HG02981 (cell line): Measurements from ENCODE around the gene ABCA5.
A peak's percentile ranks its signal among the peaks of the same experiment; 100 is the strongest.

Source experiments
- ATAC-seq: cut with Tn5 transposase; IDR thresholded peaks from one replicate; pipeline ENCODE4 v1.9.1; 2021; ENCODE audit warnings: mild to moderate bottlenecking, moderate library complexity; ENCODE audit not compliant: unreplicated experiment

Gene ABCA5, protein sequence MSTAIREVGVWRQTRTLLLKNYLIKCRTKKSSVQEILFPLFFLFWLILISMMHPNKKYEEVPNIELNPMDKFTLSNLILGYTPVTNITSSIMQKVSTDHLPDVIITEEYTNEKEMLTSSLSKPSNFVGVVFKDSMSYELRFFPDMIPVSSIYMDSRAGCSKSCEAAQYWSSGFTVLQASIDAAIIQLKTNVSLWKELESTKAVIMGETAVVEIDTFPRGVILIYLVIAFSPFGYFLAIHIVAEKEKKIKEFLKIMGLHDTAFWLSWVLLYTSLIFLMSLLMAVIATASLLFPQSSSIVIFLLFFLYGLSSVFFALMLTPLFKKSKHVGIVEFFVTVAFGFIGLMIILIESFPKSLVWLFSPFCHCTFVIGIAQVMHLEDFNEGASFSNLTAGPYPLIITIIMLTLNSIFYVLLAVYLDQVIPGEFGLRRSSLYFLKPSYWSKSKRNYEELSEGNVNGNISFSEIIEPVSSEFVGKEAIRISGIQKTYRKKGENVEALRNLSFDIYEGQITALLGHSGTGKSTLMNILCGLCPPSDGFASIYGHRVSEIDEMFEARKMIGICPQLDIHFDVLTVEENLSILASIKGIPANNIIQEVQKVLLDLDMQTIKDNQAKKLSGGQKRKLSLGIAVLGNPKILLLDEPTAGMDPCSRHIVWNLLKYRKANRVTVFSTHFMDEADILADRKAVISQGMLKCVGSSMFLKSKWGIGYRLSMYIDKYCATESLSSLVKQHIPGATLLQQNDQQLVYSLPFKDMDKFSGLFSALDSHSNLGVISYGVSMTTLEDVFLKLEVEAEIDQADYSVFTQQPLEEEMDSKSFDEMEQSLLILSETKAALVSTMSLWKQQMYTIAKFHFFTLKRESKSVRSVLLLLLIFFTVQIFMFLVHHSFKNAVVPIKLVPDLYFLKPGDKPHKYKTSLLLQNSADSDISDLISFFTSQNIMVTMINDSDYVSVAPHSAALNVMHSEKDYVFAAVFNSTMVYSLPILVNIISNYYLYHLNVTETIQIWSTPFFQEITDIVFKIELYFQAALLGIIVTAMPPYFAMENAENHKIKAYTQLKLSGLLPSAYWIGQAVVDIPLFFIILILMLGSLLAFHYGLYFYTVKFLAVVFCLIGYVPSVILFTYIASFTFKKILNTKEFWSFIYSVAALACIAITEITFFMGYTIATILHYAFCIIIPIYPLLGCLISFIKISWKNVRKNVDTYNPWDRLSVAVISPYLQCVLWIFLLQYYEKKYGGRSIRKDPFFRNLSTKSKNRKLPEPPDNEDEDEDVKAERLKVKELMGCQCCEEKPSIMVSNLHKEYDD (N-terminal part only)

DNA sequence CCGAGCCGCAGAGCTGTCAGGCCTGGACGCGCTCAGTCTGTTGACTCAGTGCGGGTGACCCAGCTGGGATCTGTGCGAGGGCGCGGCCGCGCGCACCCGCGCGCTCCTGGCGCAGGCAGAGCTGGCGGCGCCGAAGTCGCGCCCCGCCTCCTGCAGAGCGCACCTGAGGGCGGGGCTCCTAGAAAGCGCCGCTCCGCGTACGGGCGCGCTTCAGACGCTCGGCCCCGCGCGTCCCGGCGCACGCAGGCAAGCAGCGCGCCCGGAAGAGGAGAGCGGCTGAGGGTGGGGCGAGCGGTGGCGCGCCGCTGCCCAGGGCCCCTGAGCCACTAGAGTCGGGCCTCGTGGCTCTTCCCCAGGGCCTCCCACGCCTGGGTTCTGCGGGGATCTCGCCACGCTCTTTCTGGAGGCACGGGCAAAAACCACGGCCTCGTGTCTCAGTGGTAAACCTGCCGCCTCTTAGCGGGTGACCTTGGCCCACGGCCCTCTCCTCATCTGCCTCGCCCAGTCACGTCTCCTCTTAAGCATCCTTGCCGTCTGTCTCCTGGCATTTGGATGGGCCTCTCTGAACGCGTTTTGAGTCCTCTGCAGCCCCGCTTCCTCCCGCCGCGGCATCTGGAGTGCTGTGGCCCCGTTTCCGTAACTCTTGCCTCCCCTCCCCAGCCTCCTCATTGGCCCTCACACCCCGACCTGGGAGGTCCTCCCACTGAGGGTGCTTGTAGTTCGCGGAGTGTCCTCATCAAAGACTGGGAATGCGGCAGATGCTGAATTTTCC, at the start of gene ABCA5:
ABCA5 (minus strand) TSS at position 74 of the 772 bp plus-strand sequence. CDS start 12,718 bp downstream, outside the sequence.
- ATAC-seq, result peak; percentile 98

DNA sequence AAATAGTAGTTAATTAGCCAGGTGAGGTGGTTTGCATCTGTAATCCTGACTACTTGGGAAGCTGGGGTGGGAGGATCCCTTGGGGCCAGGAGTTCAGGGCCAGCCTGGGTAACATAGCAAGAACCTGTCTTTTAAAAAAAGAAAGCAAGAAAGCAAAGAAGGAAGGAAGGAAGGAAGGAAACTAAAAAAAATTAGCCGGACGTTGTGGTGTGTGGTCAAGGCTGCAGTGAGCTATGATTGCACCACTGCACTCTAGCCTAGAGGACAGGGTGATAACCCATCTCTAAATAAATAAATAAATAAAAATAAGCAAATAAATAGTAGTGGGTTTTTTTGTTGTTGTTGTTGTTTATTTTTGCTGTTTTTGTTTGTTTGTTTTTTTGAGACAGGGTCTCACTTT, 48.3 kb upstream of the ABCA5 start:
- ATAC-seq, result no peak

DNA sequence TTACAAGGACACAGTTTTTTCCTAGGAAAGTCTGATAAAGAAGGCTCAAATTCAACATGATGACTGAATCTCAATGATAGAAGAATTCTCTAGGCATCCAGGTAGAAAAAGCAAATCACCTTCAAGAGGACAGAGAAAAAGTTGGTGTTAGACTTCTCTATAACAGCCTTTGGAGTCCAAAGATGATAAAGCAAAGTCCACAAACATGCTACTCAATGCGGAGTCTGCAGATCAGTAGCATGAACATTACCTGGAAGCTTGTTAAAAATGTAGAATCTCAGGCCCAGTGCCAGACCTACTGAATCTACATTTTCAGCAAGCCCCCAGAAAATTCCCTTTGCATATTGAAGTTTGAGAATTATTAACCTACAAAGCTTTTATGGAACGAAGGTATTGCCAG, 46.1 kb upstream of the ABCA5 start:
- ATAC-seq, result no peak

- ATAC-seq, result peak; percentile 70
Observed at GRCh38 chr17:69367298-69367697, 40.4 kb upstream of the ABCA5 start.

DNA sequence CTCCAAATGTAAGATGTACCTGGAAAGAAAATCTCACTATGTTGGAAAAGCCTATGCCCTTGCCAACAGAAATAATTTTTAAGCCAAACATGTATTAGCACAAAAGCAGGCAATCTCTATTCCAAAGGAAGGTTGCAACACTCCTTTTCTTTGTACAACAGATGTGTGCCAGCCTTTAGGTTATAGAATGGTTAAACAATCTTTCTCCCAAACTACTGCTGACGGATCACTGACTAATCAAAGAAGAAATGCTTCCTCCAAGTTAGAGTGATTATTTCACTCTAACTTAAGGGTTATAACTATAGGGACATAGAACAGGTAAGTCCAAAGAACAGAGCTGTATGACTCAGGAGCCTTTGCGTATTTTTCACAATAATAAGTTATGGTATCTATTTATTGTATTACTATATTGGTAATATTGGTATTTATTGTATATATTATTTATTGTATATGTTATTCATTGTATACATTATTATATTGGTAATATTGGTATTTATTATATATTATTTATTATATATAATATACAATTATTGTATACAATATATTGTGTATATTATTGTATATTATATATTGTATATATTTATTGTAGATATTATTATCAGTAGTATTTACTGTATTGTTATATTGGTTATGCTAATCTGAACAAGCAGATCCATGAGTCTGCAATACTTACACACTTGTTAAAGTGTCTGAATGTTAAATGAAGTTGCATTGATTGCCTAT, 36.7 kb upstream of the ABCA5 start:
- ATAC-seq, result no peak

- no peak for ATAC-seq
Observed at GRCh38 chr17:69361156-69361555, 34.2 kb upstream of the ABCA5 start.

- ATAC-seq, result no peak
Observed at GRCh38 chr17:69358688-69359596, 32.0 kb upstream of the ABCA5 start.

DNA sequence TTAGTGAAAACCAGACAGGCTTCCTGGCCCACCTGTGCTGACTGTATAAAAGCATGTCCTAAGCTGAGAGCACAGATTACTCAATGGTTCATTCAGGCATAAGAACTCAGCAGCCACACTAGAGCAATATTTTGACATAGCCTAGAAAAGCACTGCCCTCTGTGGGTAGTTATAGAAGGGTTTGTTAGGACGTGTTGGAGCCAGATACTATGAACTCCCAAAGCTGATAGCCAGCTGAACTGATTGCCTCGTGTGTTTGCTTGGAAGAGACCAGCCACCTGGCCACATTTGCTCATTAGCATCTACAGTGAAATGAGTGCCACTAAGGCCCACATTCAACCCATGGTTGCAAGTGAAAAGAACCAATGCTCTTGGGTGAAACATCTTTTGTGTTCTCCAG, 30.8 kb upstream of the ABCA5 start:
- no peak for ATAC-seq

- no peak for ATAC-seq
Observed at GRCh38 chr17:69356625-69357024, 29.7 kb upstream of the ABCA5 start.

GRCh38 chr17:69350911-69351310, 24.0 kb upstream of the ABCA5 start:
- no peak for ATAC-seq

- ATAC-seq, result no peak
Observed at GRCh38 chr17:69348429-69348828, 21.5 kb upstream of the ABCA5 start.

DNA sequence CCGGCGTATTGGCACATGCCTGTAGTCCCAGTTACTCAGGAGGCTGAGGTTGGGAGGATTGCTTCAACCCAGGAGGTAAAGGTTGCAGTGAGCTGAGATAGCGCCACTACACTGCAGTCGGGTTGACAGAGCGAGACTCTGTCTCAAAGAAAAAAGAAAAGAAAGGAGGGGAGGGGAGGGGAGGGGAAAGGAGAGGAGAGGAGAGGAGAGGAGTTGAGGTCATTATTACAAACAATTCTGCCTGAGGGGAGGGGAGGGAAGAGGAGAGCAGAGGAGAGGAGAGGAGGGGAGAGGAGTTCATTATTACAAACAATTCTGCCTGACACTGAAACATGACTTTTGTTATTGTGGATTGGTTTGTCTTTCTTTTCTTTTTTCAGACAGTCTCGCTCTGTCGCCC, 19.8 kb upstream of the ABCA5 start:
- no peak for ATAC-seq

- no peak for ATAC-seq
Observed at GRCh38 chr17:69344939-69345338, 18.0 kb upstream of the ABCA5 start.

DNA sequence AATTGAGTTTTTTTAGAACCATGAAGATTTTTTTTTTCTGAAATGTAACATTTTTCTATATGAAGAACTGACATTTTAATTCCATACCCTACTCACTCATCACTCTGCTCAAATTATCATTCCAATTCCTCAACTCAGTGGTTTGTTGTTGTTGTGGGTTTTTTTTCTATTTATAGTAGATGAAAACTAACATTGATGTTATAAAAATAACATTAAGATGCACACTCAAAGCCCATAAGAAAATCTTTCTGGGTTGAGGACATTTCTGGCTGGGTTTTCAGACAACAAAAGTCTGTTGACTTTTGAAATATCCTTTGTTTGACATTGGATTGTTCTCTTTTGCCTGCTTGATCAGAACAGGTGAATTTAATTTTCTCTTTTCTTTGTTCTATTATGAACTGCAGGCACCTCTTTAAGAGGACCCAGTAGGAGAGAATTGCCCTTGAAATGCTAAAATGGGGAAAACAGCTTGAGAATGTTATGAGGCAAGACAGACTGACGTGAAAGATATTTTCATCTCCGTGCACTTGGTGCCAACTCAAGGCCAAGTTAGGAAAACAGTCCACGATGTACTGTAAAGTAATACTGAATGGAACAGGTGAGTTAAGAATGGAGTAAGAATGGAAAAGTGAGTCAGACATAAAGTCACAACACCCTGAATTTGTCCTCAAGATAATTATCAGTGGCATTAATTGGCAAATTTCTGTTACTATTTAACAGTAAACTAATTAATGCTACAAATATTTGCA, 16.1 kb upstream of the ABCA5 start:
- ATAC-seq, result no peak

DNA sequence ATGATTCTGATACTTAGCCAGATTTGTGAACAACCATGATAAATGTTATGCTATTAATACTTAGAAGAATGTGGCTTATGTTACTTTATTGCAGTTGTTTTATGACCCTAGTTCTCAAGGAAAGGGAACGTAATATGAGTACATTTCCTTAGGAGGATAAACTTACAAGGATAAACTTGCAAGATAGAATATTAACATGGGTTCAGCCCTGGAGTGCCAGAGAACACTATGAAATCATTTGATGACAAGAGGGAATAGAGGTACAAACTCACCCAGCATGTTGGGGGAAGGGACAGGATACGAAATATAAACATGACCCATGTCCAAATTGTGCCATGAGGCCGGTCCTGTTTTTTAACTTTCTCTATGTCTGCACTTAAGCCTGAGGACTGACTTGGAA, 13.0 kb upstream of the ABCA5 start:
- no peak for ATAC-seq

DNA sequence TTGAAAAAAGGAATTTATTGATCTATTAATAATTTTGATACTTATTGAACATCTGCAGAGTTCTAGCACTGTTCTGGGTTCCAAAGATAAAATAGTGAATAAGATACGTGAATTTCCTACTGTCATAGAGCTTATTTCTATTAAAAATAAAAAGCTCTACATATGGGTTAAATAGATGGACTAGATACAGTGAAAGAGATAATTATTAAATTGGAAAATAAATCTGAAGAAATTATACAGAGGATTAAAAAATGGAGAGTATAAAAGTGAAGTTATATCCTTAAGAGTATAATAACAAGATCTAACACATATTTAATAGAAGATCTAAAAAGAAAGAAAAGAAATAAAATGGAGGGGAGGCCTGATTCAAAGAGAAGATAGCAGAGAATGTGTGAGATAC, 10.1 kb upstream of the ABCA5 start:
- ATAC-seq, result no peak

- ATAC-seq, result no peak
Observed at GRCh38 chr17:69336580-69336979, 9.6 kb upstream of the ABCA5 start.

- ATAC-seq, result no peak
Observed at GRCh38 chr17:69335058-69335457, 8.1 kb upstream of the ABCA5 start.
